ENCODE measurements around the gene ASH1L. TPM values are rescaled to one million over a fixed set of nuclear protein-coding genes. Genes with fewer than 3 reads are reported as not detected.
"Not testable (repeated sequence)": the region's sequence is repeated elsewhere in the genome, so short reads cannot be mapped to it uniquely, and the experiment has no call there.

Gene ASH1L
- polyA plus RNA-seq, 4 donors: 36.4 to 42.3 (median 39.2) TPM

- DNase-seq (ENCODE audit: low read depth in 4 of 4, low spot score in 3 of 4): no peak
Observed at GRCh38 chr1:155352631-155353030, 210.0 kb downstream of the ASH1L start.

- DNase-seq (ENCODE audit: low read depth in 4 of 4, low spot score in 3 of 4): no peak
Observed at GRCh38 chr1:155342842-155343241, 219.8 kb downstream of the ASH1L start.

GRCh38 chr1:155339515-155340097 is 223.0 kb downstream of the ASH1L start:
- DNase-seq (ENCODE audit: low read depth in 4 of 4, low spot score in 3 of 4): no peak

GRCh38 chr1:155334962-155335361 is 227.6 kb downstream of the ASH1L start:
- DNase-seq (ENCODE audit: low read depth in 4 of 4, low spot score in 3 of 4): no peak

GRCh38 chr1:155329980-155330598 is 232.5 kb downstream of the ASH1L start:
- no peak for DNase-seq (ENCODE audit: low read depth in 4 of 4, low spot score in 3 of 4)

GRCh38 chr1:155328856-155329255 is 233.7 kb downstream of the ASH1L start:
- DNase-seq (ENCODE audit: low read depth in 4 of 4, low spot score in 3 of 4): not testable (repeated sequence)

- DNase-seq (ENCODE audit: low read depth in 4 of 4, low spot score in 3 of 4): no peak
Observed at GRCh38 chr1:155327981-155328380, 234.6 kb downstream of the ASH1L start.

- DNase-seq (ENCODE audit: low read depth in 4 of 4, low spot score in 3 of 4): no peak
Observed at GRCh38 chr1:155326631-155327037, 236.0 kb downstream of the ASH1L start.

GRCh38 chr1:155326020-155326526 is 236.5 kb downstream of the ASH1L start:
- DNase-seq (ENCODE audit: low read depth in 4 of 4, low spot score in 3 of 4): no peak

GRCh38 chr1:155325603-155325893 is 237.1 kb downstream of the ASH1L start:
- DNase-seq (ENCODE audit: low read depth in 4 of 4, low spot score in 3 of 4): no peak

- DNase-seq (ENCODE audit: low read depth in 4 of 4, low spot score in 3 of 4): no peak
Observed at GRCh38 chr1:155324717-155325602, 237.6 kb downstream of the ASH1L start.

- peak; percentile 83 to 88 (median 84) for DNase-seq (ENCODE audit: low read depth in 4 of 4, low spot score in 3 of 4)
Observed at GRCh38 chr1:155324037-155324716, 238.4 kb downstream of the ASH1L start.

- peak in 3 of 4 donors; percentile 76 to 80 (median 77) for DNase-seq (ENCODE audit: low read depth in 4 of 4, low spot score in 3 of 4)
Observed at GRCh38 chr1:155323729-155324036, 238.9 kb downstream of the ASH1L start.

GRCh38 chr1:155322953-155323728 is 239.5 kb downstream of the ASH1L start:
- peak; percentile 80 to 86 (median 83) for DNase-seq (ENCODE audit: low read depth in 4 of 4, low spot score in 3 of 4)

- DNase-seq (ENCODE audit: low read depth in 4 of 4, low spot score in 3 of 4): no peak
Observed at GRCh38 chr1:155322571-155322952, 240.0 kb downstream of the ASH1L start.

GRCh38 chr1:155321639-155322503 is 240.7 kb downstream of the ASH1L start:
- DNase-seq (ENCODE audit: low read depth in 4 of 4, low spot score in 3 of 4): no peak

- DNase-seq (ENCODE audit: low read depth in 4 of 4, low spot score in 3 of 4): peak in 1 of 4 donors; percentile 68
Observed at GRCh38 chr1:155320661-155321617, 241.7 kb downstream of the ASH1L start, which contains the start of gene RUSC1. TSS of gene RUSC1 (plus strand) at chr1:155320894. CDS start at chr1:155321774, 880 bp downstream.

GRCh38 chr1:155320252-155320651 is 242.4 kb downstream of the ASH1L start:
- no peak for DNase-seq (ENCODE audit: low read depth in 4 of 4, low spot score in 3 of 4)
